Loucy (cell line): ENCODE measurements around the gene NTNG1.

ENCODE experiments used
- H2AFZ ChIP-seq: fragments of 200-600 bp; sonication (generic); 2 replicates; pipeline ENCODE4 v1.6.0; 2016; ENCODE audit warnings: antibody characterized with exemption, mild to moderate bottlenecking, low read length, moderate library complexity
- H3F3A ChIP-seq: fragments of 200-600 bp; 2 replicates; pipeline ENCODE4 v1.6.0; 2016; ENCODE audit warnings: antibody characterized with exemption, low read depth, mild to moderate bottlenecking
- H3K27me3 ChIP-seq: fragments of 200-600 bp; sonication (generic); 2 replicates; pipeline ENCODE4 v1.6.1; 2014; ENCODE audit warnings: low read length, mild to moderate bottlenecking; ENCODE audit not compliant: insufficient read depth, poor library complexity, severe bottlenecking
- H3K36me3 ChIP-seq: fragments of 200-600 bp; sonication (generic); 2 replicates; pipeline ENCODE4 v1.6.1; 2016; ENCODE audit warnings: low read length; ENCODE audit not compliant: insufficient read depth
- H3K4me1 ChIP-seq: fragments of 200-600 bp; sonication (generic); 2 replicates; pipeline ENCODE4 v1.5.1; 2014; ENCODE audit warnings: low read length, mild to moderate bottlenecking; ENCODE audit not compliant: insufficient read depth, poor library complexity, severe bottlenecking
- H3K4me2 ChIP-seq: fragments of 200-600 bp; sonication (generic); 2 replicates; pipeline ENCODE4 v1.6.0; 2014; ENCODE audit warnings: antibody characterized with exemption, low read length, low read depth, mild to moderate bottlenecking; ENCODE audit not compliant: poor library complexity, severe bottlenecking
- H3K4me3 ChIP-seq: fragments of 200-600 bp; sonication (generic); 2 replicates; pipeline ENCODE4 v1.5.1; 2014; ENCODE audit warnings: low read length, mild to moderate bottlenecking, mixed read lengths; ENCODE audit not compliant: poor library complexity, severe bottlenecking
- H3K79me2 ChIP-seq: fragments of 200-600 bp; sonication (generic); 2 replicates; pipeline ENCODE4 v1.6.1; 2014; ENCODE audit warnings: low read length; ENCODE audit not compliant: insufficient read depth
- H3K9ac ChIP-seq: fragments of 200-600 bp; sonication (generic); 2 replicates; pipeline ENCODE4 v1.6.0; 2014; ENCODE audit warnings: mild to moderate bottlenecking, low read depth, low read length, moderate library complexity; ENCODE audit not compliant: poor library complexity, severe bottlenecking
- H3K9me2 ChIP-seq: fragments of 200-600 bp; sonication (generic); replicated peaks from 2 replicates; pipeline ENCODE4 v1.6.1; 2016; ENCODE audit warnings: low read depth, low read length, mixed read lengths
- H3K9me3 ChIP-seq: fragments of 200-600 bp; sonication (generic); 2 replicates; pipeline ENCODE4 v1.6.1; 2014; ENCODE audit warnings: mild to moderate bottlenecking, antibody characterized with exemption, low read length, low read depth; ENCODE audit not compliant: insufficient read depth
- H4K20me1 ChIP-seq: fragments of 200-600 bp; sonication (generic); 2 replicates; pipeline ENCODE4 v1.6.0; 2014; ENCODE audit warnings: antibody characterized with exemption, low read length, mild to moderate bottlenecking; ENCODE audit not compliant: insufficient read depth, poor library complexity, severe bottlenecking
- CTCF ChIP-seq: fragments of 200-600 bp; sonication (generic); conservative IDR thresholded peaks from 2 replicates; pipeline ENCODE4 v1.5.1; 2014; ENCODE audit warnings: mild to moderate bottlenecking, antibody characterized with exemption, low read length
- EZH2phosphoT487 ChIP-seq: fragments of 200-600 bp; IDR thresholded peaks from 2 replicates; pipeline ENCODE4 v1.6.1; 2018; ENCODE audit warnings: antibody characterized with exemption, mild to moderate bottlenecking, moderate library complexity, borderline replicate concordance

Gene NTNG1

GRCh38 chr1:107493111-107493716 lies 352.4 kb downstream of the NTNG1 start:
- no peak for TF ChIP-seq EZH2phosphoT487
- TF ChIP-seq CTCF: no peak
- H4K20me1 ChIP-seq: no peaks in the 10 kb centered on the region

DNA sequence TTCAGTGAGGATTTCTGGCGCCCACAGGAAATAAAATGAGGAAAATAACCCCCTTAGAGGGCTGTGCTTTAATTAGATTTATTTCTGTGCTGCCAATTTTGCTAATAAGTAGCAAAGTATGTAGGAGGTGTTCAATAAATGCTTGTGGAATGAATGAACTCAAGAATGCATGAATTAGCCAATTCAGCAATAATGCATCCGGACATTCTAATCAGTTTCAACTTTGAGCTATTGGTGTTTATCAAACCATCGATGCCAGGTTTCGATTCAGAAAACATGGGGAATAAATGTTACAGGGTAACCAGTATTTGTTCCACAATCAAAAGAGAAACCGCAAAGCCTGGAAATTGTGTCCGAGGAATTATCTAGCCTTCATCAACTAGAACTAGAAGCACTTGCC lies 353.2 kb downstream of the NTNG1 start:
- no peak for TF ChIP-seq EZH2phosphoT487
- TF ChIP-seq CTCF: no peak
- Histone ChIP-seq H3K9me3 (no peaks in the 10 kb centered on the region), H3K27me3 (no peaks in the 10 kb centered on the region), H4K20me1 (no peaks in the 10 kb centered on the region), H3K9ac (no peak overlapping the region), H3K79me2 (no peaks in the 10 kb centered on the region), H3K9me2 (no peaks in the 10 kb centered on the region), H2AFZ (no peak overlapping the region), H3K4me1 (no peaks in the 10 kb centered on the region), H3K4me3 (no peak overlapping the region), H3F3A (no peaks in the 10 kb centered on the region), H3K4me2 (no peak overlapping the region), H3K36me3 (no peaks in the 10 kb centered on the region)

More at GRCh38 chr1:107493111-107493716, 352.4 kb downstream of the NTNG1 start:
- Histone ChIP-seq H3F3A (no peaks in the 10 kb centered on the region), H3K4me2 (no peak overlapping the region), H3K36me3 (no peaks in the 10 kb centered on the region), H3K27me3 (no peaks in the 10 kb centered on the region), H3K79me2 (no peaks in the 10 kb centered on the region), H3K9me3 (no peaks in the 10 kb centered on the region), H3K4me1 (no peaks in the 10 kb centered on the region), H3K9ac (no peak overlapping the region), H2AFZ (no peak overlapping the region), H3K4me3 (no peak overlapping the region), H3K9me2 (no peaks in the 10 kb centered on the region)

- Histone ChIP-seq H3K9me3 (no peaks in the 10 kb centered on the region), H3K27me3 (no peaks in the 10 kb centered on the region), H3K79me2 (no peaks in the 10 kb centered on the region), H3K4me2 (no peak overlapping the region), H3K9me2 (no peaks in the 10 kb centered on the region), H4K20me1 (no peaks in the 10 kb centered on the region), H3K36me3 (no peaks in the 10 kb centered on the region), H2AFZ (no peak overlapping the region), H3K4me3 (no peak overlapping the region), H3K9ac (no peak overlapping the region), H3K4me1 (no peaks in the 10 kb centered on the region), H3F3A (no peaks in the 10 kb centered on the region)
- no peak for TF ChIP-seq EZH2phosphoT487
- TF ChIP-seq CTCF: no peak
Measured at GRCh38 chr1:107496002-107496401, 355.2 kb downstream of the NTNG1 start.
